NCI-H526 treated with DMSO at 0.1 percent for 48 hours (cell line): ENCODE data around the gene CA12.
"Not testable (repeated sequence)": the region's sequence is repeated elsewhere in the genome, so short reads cannot be mapped to it uniquely, and the experiment has no call there.

ENCODE experiments used
- DNase-seq: peaks from one replicate; lab custom pipeline; 2025; lab: John Stamatoyannopoulos, UW

Gene CA12

DNA sequence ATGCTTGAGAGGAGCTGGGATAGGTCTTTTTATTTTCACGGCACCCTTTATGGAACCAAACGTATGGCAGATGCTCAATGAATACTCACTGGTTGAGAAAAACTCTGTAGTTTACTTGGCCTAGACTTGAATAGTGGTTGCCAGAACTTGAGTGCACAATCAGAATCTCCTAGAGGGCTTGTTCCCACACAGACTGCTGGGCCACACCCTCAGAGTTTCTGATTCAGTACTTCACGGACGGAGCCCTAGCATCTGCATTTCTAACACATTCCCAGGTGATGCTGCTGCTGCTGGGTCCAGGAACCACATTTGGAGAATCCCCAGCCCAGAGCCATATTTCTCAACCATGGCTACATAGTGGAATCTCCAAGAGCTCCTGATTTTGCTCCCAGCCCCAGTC lies 24.6 kb downstream of the CA12 start:
- DNase-seq = no peak

DNA sequence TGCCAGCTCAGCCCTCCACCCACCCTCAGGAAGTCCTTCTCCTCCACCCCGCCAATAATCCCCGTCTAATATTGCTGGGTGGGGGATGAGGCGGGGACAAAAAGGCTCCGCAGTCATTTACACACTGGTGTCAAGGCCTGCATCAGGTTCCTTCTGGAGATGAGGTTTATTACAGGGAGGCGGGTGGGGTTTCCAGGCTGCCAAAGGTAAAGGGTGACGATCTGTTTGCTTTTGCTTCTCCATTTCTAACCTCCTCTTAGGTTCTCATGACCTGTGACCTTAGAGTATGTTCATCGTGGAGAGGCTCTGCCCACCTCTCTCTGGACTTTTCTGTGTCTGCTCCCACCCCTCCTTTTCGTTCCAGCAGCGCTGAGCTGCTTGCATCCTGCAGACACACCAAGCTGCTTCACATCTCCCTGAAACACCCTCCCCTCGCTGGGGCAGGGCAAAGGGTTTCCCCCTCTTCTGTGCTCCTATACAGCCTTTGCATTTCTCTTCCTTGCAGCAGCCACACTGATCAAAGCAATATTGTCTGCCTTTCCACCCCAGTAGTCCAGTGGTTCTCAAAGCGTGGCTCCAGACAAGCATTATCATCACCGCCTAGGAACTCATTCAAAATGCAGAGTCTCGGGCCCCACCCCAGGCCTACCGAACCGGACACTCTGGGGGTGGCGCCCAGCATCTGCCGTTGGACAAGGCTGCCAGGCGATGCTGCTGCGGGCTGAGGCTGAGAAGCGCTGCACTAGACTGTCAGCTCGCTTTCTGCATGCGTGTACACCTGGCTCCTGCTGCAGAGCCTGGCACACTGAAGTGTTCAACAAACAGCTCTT lies 26.6 kb downstream of the CA12 start:
- no peak for DNase-seq

DNA sequence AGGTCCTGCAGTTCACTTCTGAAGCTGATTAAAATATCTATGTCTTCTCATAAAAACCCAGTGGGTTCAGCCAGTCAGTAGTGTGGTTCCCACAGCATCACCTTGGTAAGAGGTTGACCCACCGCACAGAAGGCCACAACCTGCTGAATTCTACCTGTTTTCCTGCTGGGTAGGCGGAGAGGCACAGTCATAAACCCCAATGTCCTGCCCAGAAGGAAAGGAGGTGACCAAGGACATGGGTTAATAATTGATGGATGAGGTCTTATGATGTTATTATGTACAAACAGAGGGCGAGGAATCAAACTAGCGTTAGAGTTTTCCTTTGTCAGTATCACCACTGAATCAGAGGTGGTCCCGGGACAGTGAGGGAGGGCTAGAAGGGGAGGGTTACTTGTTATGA lies 27.8 kb downstream of the CA12 start:
- no peak for DNase-seq

DNA sequence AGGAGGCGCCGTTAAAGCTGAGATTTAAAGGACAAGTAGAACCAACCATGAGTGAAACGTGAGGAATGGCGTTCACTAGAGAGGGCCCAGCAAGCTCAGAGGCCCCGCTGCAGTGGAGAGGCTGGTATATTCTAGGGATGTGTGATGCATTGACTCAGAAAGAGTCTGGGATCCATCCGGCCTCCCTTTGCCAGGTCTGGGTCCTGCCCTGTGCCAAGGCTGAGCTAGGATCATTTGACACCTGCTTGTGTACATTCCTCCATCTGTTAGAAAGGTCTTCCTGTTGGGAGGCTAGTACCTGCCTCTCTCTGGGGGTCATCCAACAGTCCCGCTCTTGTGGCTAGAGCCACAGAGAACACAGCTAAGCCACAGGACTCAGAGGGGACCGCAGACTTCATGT lies 28.4 kb downstream of the CA12 start:
- DNase-seq = no peak

DNA sequence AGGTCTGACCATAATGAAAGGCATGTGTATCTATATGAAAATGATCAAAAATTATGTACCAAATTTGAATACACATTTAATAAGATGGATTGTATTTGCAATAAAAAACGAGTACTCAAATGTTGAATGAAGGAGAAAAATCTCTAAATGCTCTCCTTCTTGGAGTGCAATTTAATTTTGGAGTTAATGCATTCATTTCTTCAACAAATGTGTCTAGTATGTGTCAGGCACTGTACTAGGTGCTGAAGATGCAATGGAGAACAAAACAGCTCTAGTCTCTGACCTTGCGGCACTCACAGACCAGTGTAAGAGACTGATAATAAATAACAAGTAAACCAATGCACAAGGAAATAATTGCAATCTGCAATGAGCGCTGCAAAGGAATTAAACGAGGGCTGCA lies 28.8 kb downstream of the CA12 start:
- no peak for DNase-seq

DNA sequence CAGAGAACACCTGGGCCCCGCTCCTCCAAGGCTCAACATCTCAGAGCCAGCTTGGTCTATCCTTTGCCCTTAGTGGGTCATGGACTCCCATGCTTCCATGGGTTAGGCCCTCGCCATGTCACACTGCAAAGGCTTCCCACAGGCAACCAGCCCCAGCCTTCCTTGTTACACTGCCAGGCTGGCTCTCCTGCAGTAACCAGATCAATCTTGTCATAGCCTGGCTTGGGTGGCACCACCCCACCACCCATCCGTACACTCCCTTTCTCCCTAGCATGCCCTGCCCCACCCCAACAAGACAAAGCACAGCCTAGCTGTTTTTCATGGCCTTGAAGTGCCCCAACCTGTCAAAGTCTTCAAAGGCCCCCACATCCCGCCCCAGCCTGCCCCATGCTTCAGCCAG lies 30.5 kb downstream of the CA12 start:
- no peak for DNase-seq

DNA sequence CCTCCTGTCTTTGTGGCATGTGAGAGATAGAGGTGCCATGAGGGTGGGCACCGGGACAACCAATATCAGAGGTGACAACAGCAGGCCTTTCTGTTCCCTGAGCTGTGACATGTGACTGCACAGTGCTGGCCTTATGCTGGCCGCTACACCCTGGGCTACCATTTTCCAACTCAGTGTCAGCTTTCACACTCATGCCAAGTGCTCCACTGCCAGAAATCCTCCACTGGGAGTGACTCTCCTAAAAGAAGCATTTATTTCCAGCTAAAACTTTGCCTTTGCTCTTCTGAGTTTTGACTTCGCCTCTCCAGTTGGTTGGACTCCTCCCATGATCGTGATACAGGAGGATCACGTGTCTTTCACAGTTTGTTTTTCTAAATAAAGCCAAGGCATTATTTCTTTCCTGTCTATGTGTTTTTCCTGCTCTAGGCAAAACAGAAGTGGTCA lies 31.4 kb downstream of the CA12 start:
- no peak for DNase-seq

DNA sequence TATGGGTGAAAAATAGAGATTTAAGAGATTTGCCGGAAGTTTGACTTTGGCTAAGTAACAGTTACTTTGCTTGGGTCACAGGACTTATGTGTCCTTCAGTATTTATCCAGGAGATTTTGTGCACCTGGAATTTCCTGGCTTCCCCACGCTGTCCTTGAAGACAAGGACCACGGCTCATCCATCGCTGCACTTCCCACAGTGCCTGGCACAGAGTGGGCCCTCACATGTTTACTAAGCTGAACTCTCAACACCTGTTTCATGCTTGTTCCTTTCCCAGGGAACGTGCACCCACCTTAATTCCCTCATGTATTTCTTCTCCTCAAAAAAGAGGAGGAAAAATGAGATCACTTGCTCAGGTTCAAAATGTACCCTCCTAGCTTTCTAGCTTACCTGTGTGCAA lies 32.0 kb downstream of the CA12 start:
- DNase-seq = no peak

DNA sequence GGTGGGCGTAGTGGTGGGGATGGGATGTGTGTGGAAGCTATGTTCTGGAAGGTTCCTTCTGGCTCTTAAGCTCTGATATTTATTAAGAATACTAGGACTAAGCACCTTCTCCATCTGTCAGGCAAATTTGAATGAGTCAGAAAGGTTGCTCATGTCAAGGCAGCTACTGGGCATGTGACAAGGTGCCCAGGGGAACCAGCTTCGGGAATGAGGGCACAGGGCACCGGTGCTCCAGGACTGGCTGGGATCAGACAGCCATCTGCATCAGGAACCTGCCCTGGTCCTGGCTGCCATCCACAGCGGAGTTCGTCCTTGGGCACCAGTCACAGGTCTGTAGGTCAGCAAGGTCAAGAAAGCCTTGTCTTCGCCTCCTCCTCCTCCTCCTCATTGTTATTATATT lies 32.5 kb downstream of the CA12 start:
- DNase-seq = no peak

DNA sequence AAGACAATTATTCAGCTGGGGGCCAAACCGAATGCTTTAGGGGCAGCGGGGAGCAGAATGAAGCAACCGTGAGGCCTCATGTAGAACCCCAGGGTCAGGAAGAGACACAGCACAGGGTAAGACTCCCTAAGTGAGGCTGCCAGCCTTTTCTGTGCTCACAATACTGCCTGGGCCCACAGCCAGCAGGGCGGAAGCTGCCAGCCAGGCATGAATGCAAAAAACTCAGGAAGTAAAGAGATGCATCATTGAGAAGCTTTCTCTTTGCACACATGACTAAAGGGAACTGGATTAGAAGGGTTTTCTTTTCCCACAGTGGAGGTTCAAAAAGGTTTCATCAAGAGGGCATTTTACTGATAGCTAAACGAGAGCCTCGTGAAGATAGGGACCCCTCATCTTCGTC lies 33.3 kb downstream of the CA12 start:
- no peak for DNase-seq

DNA sequence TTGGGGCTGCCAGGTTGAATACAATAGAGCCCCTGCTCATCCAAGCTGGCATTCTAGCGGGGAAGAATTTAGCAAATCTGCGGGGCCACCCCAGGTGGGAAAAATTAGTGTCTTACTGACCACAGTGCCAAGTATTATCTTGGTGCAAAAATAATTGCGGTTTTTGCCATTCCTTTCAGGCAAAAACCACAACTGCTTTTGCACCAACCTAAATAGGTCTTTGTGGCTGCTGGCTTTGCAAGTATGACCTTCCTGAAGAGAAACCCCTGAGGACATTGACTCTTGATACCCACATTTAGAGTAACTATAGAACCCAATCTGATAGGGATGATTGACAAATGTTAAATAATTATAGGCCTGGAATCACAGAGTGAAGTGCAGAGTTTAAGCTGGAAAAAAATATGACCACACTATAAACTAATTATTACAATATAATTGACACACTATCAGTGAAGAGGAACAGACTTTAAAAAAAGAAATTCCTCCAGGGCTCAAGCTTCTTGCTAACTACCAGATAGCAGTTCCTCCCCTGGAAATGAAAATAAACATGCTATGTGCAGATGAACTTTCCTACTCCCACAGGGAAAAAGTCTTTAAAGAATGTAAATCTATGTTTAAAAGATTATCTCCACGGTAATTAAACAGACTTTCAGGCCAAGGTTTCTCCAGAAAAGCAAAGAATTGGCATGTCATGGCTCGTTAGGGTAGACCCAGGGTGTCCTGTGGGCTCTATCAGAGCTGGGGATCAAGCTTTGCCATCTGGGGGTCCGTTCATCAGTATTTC lies 34.4 kb downstream of the CA12 start:
- DNase-seq = no peak

DNA sequence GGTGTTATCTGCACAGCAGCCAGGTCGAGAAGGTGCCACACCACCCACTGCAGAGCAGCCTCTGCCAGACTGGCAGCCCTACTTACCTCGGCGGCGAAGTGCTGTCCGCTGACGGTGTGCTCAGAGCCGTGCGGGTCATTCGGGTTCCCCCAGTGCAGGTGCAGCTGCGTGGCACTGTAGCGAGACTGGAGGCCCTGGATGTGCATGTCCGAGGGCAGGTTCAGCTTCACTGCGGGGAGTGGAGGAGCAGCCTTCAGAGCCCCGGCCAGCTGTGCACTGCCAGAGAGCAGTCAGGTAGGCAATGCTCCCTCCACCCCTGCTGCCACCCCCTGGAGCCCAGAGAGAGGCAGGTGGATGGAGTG lies 36.3 kb downstream of the CA12 start:
- DNase-seq = no peak

DNA sequence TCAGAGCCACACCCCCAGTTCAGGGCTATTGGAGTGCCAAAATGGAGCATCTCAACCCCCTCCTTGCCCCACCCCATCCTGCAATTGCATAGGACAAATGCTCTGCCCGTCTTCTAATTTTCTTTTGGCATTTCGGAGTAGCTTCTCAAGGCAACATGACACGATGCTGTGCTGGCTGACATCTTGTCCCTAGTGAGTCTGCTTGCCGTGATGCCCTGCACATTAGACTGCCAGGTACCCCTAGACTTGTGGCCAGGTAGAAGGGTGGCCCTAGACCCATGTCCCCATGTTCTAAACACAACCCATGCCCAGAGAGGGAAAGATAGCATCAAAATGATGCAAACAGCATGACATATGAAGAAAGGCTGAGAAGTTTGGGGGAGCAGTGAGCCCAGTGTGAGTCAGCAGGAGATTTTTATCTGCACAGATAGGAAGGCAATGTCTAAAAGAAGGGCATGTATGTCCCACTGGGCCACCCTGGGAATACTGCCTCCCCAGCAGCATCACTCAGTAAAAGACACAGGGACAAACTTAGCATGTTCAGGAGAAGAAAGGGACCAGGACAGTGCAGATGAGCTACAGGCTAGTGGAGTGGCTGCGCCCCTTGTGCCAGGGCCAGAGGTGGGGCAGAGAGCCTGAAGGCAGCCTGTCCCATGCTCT lies 36.8 kb downstream of the CA12 start:
- no peak for DNase-seq

DNA sequence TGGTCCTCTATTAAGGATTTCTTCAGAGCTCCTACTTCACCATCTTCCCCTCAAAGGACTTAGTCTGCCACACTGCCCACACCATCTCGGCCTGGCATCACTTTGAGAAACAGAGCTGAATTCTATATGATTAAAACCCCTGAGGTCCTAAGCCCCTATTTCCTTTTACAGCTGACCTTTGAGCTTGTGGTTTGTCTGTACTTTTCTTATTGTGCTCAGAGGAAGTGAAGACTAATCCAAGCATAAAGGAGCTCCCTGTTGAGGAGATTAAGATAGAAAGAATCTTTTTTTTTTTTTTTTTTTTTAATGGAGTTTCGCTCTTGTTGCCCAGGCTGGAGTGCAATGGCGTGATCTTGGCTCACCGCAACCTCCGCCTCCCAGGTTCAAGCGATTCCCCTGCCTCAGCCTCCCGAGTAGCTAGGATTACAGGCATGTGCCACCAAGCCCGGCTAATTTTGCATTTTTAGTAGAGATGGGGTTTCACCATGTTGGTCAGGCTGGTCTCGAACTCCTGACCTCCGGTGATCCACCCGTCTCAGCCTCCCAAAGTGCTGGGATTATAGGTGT lies 38.6 kb downstream of the CA12 start:
- DNase-seq = not testable (repeated sequence)

DNA sequence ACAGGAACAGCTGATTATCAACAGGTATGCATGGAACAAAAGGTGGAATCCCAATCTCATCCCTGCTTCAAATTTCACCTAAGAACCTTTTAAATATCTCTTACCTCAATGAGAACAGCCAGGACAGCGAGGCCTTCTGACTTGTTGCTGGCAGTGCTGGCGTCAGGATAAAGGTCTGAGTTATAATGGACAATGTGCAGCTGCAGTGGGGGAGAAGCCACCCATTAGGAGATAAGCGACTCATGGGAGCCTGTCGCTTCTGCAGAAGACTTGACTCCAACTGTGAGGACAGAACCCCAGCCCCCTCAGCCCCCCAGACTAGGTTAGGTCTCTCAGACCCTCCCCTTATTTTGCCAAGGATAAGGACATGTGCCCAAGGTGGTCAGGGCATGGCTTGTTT lies 39.7 kb downstream of the CA12 start:
- no peak for DNase-seq

DNA sequence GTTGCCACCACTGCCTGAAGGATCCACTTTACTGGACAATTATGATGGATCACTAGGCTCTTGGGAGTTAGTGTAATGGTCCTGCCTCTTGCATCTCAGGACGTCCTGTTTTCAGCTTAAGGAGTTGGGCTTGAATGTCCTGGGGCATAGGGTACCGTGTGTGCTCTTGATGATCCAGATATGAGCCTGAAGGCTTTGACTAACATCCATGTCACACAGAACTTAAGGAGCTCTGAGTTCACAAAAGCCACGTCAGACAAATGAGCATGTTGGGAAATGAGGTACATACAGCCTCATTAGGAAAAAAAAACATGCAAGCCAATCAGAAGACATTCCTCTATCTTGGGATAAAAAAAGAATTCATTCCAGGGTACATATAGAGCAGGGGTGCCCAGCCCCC lies 40.8 kb downstream of the CA12 start:
- no peak for DNase-seq

DNA sequence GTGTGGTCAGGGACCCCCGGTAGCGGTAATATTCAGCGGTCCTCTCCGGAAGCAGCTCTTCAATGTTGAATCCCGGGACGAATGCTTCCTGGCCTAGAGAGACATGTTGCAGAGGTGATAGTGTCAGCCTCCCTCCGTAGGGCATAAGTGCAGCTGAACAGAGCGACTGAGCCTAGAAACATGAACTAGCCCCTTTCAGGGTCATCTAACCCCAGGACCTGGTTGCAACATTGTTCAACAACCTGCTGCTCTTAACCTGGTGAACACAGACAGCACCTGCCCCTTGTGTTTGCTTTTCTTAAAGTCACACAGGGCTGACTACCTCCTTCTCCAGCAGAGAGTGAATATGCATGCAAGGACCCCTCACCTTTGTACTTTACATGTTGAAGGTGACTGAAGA lies 41.3 kb downstream of the CA12 start:
- DNase-seq = no peak

DNA sequence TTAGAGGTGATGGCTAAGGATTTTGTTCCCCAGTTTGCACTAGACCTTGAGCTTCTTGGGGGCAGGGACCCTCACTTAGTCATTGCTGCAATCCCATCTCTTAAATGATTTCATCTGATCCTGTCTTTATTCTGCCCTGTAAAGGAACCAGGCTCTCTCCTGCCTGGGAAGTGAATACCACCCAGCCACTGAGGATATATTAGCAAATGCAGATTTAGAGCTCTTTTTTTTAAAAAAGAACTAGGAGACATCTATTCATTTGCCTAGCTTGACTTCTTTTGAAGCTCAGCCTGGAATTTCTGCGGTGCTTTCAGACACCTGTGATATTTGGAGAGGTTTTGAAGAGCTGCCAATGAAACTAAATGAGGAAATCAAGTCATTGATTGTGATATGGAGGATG lies 41.8 kb downstream of the CA12 start:
- no peak for DNase-seq

DNA sequence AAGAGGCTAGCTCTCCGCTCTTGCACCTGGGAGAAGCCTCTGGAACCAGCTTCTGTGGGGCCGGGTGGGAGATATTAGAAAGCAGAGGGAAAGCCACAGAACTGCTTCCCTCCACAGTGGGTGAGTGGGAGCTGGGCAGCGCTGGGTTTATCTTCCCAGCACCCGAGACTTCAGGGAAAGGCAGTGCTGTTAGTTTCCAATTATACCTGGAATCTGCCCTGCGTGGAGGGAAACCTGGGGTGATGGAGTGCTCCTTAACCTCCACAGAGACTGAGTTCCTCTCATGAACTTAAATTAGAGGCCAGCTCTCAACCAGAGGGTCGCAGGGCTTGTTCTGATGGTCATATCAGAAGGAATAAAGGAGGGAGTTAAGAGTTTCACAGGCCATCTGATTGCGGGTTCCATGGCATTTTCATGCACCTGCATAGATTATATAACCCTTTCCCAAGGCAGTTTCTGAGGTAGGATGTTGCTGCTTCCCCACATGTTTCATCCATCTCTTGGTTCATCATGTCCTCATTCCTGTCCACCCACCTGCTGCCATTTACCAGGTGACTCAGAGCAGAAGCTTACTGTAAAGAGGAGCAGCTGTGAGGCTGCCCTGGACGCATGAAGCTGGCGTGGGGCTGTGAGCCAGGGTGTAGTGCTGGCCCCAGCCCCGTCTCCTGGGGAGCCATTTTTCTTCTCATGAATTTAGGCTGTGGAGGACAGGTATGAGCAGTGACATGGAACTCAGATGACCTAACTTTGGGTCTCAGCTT lies 42.5 kb downstream of the CA12 start:
- DNase-seq = no peak

DNA sequence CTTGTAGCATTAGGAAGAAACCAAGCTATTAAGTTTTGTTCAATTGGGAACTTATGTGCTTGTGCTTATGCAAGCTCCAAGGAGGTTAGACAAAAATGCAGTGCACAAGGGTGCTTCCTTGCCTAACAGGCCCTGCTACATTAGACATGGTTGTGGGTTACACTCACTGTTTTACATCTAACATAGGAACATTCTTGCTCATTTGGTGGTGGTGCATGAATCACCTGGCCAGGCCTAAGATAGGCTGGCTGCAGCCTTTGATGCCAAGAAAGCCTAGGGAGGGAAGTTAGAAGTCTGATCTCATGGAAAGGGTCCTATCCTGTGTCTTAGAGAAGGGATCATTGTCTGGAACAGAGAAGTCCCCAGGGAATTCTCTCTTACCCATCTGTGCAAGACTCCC lies 43.5 kb downstream of the CA12 start:
- no peak for DNase-seq

DNA sequence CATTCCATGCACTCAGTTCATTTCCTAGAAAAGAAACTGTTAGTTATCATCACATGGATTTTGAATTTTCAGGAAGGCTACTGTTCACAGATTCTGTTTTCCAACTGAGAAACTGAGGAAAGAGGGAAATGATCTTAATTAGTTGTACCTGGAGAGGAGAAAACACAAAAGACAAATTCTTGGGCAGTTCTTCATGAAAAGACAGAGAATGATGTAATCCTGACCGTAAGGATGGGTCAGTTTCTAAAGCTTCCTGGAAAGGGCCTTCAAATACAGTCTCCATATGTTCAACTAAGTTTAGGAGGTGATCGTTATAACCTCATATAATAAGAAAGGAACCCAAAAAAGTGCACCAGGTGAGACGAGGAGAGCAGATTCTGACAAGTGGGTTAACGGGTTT lies 44.6 kb downstream of the CA12 start:
- no peak for DNase-seq
